Stimulated activated CD4-positive, alpha-beta T cell treated with anti-CD3 and anti-CD28 coated beads, Interleukin-15, amount 100 ng/mL, for 1 hour (primary cell): ENCODE results near the gene SLC7A8.
"Not testable (repeated sequence)": the region's sequence is repeated elsewhere in the genome, so short reads cannot be mapped to it uniquely, and the experiment has no call there.

Experiments used
- DNase-seq, 2 donors: peaks; one replicate each; pipeline ENCODE4 v3.0.0-alpha.2; 2020; ENCODE audit warnings: low read depth in 1 of 2, low spot score in 1 of 2

SLC7A8 gene

GRCh38 chr14:23183479-23183878 is at the start of gene SLC7A8:
TSS of gene SLC7A8 (minus strand) at chr14:23183660. CDS start at chr14:23182914, 746 bp downstream.
- no peak for DNase-seq

GRCh38 chr14:23232241-23232808 is 48.9 kb upstream of the SLC7A8 start:
- not testable (repeated sequence) for DNase-seq

GRCh38 chr14:23228812-23229211 is 45.4 kb upstream of the SLC7A8 start:
- no peak for DNase-seq

DNA sequence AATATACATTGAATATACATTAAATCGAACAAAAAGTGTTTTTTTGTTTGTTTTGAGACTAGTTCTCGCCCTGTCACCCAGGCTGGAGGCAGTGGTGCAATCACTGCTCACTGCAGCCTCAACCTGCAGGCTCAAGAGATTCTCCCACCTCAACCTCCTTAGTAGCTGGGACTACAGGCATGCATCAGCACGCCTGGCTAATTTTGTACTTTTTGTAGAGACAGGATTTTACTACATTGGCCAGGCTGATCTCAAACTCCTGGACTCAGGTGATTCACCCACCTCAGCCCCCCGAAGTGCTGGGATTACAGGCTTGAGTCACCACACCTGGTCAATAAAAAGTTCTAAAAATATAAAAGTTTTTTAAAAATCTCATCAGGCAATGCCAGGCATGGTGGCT is 44.1 kb upstream of the SLC7A8 start:
- DNase-seq = no peak

DNA sequence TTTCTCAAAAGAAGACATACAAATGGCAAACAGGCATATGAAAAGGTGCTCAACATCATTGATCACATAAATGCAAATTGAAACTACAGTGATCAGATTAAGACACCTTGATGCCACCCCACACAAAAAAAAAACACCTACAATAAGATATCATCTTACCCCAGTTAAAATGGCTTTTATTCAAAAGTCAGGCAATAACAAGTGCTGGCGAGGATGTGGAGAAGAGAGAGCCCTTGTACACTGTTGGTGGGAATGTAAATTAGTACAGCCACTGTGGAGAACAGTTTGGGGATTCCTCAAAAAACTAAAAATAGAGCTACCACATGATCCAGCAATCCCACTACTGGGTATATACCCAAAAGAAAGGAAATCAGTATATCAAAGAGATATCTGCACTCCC is 41.5 kb upstream of the SLC7A8 start:
- not testable (repeated sequence) for DNase-seq

- no peak for DNase-seq
These were observed 35.6 kb upstream of the SLC7A8 start for GRCh38 chr14:23219075-23219474.

- DNase-seq = no peak
These were observed 33.9 kb upstream of the SLC7A8 start for GRCh38 chr14:23217032-23218020.

GRCh38 chr14:23215421-23215820 is 32.0 kb upstream of the SLC7A8 start:
- no peak for DNase-seq

DNA sequence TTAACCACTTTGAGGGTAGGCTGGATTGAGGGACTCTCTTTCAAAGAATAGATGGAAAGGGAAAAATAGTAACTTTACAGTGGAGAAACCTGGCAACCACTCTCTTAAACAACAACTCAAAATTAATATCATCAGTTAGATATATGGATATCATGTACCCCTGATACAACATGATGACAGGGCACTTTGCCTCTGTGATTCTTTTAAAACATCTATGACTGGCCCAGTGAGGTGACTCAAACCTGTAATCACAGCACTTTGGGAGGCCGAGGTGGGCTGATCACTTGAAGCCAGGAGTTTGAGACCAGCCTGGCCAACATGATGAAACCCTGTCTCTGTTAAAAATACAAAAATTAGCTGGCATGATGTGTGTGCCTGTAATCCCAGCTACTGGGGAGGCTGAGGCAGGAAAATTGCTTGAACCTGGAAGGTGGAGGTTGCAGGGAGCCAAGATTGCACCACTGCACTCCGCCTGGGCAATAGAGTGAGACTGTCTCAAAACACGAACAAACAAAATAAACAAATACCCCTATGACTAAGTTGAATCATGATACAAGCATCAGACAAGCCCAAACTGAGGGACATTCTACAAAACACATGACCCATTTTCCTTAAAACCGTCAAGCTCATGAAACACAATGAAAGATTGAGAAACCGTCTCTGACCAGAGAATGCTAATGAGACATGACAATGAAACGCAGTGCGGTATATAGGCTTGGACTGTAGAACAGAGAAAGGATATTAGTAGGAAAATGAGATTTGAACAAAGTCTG is 26.4 kb upstream of the SLC7A8 start:
- no peak for DNase-seq

DNA sequence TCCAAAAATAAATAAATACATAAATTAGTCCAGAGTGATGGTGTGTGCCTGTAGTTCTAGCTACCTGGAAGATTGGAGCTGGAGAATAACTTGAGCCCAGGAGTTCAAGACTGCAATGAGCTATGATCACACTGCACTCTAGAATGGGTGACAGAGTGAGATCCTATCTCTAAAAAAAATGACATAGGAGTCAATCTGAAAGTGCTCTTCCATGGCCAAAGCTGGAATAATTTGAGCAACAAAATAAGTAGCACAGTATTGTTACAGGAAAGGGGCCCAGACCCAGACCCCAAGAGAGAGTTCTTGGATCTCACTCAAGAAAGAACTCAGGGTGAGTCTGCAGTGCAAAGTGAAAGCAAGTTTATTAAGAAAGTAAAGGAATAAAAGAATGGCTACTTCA is 24.9 kb upstream of the SLC7A8 start:
- no peak for DNase-seq

GRCh38 chr14:23207146-23207540 is 23.7 kb upstream of the SLC7A8 start:
- no peak for DNase-seq

GRCh38 chr14:23206422-23207145 is 23.1 kb upstream of the SLC7A8 start:
- DNase-seq = no peak

GRCh38 chr14:23202001-23202400 is 18.5 kb upstream of the SLC7A8 start:
- DNase-seq = no peak

DNA sequence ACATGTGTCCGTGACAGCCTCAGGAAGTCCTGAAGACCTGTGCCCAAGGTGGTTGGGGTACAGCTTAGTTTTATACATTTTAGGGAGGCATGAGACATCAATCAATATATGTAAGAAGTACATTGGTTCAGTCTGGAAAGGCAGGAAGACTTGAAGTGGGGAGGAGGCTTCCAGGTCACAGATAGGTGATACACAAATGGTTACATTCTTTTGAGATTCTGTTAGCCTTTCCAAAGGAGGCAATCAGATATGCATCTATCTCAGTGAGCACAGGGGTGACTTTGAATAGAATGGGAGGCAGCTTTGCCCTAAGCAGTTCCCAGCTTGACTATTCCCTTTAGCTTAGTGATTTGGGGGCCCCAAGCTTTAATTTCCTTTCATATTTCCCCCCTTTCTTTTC is 15.7 kb upstream of the SLC7A8 start:
- DNase-seq = not testable (repeated sequence)

DNA sequence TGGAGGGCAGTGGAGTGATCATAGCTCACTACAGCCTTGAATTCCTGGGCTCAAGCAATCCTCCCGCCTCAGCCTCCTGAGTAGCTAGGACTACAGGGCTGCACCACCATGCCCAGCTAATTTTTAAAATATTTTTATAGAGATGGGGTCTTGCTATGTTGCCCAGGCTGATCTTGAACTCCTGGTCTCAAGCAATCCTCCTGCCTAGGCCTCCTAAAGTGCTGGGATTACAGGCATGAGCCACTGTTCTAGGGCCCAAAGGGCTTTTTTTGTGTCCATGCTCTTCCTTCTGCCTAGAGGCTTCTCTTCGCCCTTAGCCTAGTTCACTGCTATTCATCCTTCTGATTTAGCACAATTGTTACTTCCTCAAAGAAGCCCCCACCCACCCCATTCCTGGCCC is 13.0 kb upstream of the SLC7A8 start:
- not testable (repeated sequence) for DNase-seq

DNA sequence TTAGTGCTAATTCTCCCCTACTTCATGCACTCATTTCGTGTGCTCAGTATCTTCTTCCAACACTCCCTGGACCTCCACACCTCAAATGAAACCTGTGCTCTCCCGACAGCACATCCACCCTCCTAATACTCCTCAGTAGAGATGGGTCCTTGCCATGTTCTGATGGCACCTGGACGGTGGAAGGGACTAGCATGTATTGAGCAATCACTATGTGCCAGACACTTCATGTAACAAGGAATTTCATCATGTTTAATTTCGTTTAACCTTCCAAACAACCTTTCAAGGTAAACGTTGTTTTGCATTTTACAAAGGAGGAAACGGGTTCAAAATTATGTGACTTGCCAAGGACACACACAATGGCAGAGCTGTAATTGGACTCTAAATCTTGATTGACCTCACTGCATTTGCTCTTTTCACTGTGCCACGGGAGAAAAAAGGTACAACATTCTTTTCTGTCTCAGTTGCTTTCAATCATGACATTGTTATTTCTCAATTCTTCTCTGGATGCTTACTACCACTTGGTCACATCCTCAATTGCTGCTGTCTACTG is 12.2 kb upstream of the SLC7A8 start:
- no peak for DNase-seq

DNA sequence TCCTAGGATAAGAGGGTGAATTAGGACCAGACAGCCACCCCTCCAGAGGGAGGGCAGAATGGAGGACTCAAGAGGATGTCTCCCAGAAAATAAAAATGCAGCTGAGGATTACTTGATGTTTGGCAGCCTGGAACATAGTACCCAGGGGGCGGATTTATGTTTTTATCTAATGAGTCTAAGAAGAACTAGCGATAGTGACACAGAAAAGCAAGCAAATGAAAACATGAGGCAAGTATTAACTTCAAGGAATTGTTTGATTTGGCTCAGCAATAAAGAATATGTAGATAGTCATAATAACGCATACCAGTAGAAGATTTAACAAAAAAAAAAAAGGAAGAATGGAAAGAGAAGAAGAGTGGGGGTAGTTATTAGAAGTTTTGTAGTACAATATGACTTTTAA is 10.0 kb upstream of the SLC7A8 start:
- no peak for DNase-seq

DNA sequence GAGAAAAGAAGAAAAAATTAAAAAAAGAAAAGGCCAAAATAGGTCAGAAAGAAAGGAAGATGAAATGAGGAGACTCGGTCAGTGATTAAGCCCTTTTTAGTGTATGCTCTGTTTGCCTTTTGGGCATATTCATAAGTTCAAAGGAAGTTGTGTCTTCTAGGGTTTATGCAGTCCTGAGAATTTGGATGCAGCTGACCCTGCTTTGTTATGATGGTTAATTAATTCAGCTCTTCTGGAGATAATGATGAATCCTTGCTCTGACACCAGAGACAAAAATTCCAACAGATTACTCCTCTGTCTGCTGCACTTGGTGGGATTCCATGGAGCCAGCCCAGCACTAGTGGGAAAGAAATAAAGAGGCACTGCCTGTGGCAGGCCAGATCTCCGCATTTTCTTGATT is 4.5 kb upstream of the SLC7A8 start:
- DNase-seq = no peak

GRCh38 chr14:23186913-23187654 is 3.6 kb upstream of the SLC7A8 start:
- no peak for DNase-seq

GRCh38 chr14:23185063-23185462 is 1.6 kb upstream of the SLC7A8 start:
- no peak for DNase-seq
